Choroid plexus epithelial cell (primary cell): ENCODE results near the gene MDN1.

Experiments used
- DNase-seq: peaks from one replicate; pipeline ENCODE4 v3.0.0-alpha.2; 2010; ENCODE audit warnings: low read depth
- H3K4me3 ChIP-seq: 2 replicates; pipeline ENCODE4 v1.5.1; 2011; ENCODE audit warnings: low read depth, mild to moderate bottlenecking, control low read depth, low read length, moderate library complexity
- CTCF ChIP-seq: conservative IDR thresholded peaks from 2 replicates; pipeline ENCODE4 v1.5.1; 2011; ENCODE audit warnings: low read depth, mild to moderate bottlenecking, control low read depth, inconsistent platforms, low read length, moderate library complexity

The MDN1 gene

GRCh38 chr6:89723046-89723445 is 96.5 kb downstream of the MDN1 start:
- peak; percentile 12 for DNase-seq
- no peak for TF ChIP-seq CTCF
- H3K4me3 ChIP-seq, result no peak overlapping the region

GRCh38 chr6:89716532-89716931 is 103.1 kb downstream of the MDN1 start:
- no peak overlapping the region for H3K4me3 ChIP-seq
- TF ChIP-seq CTCF, result no peak
- no peak for DNase-seq

GRCh38 chr6:89711801-89712200 is 107.8 kb downstream of the MDN1 start:
- H3K4me3 ChIP-seq, result no peak overlapping the region
- DNase-seq, result no peak
- no peak for TF ChIP-seq CTCF

- no peak for DNase-seq
- no peak for TF ChIP-seq CTCF
- no peak overlapping the region for H3K4me3 ChIP-seq
Measured at GRCh38 chr6:89708316-89708715, 111.3 kb downstream of the MDN1 start.

GRCh38 chr6:89707766-89708165 is 111.8 kb downstream of the MDN1 start:
- no peak overlapping the region for H3K4me3 ChIP-seq
- no peak for DNase-seq
- no peak for TF ChIP-seq CTCF

GRCh38 chr6:89706121-89706520 is 113.5 kb downstream of the MDN1 start:
- H3K4me3 ChIP-seq, result no peak overlapping the region
- no peak for DNase-seq
- TF ChIP-seq CTCF, result no peak

GRCh38 chr6:89703292-89703691 is 116.3 kb downstream of the MDN1 start:
- DNase-seq, result no peak
- TF ChIP-seq CTCF, result no peak
- H3K4me3 ChIP-seq, result no peak overlapping the region
